Thyroid gland (tissue), 4 donors: ENCODE results near the gene HECTD2. TPM values are rescaled to one million over a fixed set of nuclear protein-coding genes. Genes with fewer than 3 reads are reported as not detected.

Source experiments
- DNase-seq, 2 donors: peaks; one replicate each; pipeline ENCODE4 v3.0.0-alpha.2; 2019
- H3K27ac ChIP-seq, 3 donors: fragments of 200-600 bp; sonication (generic); 1 replicate in 2 of 3; 2 replicates in 1 of 3; pipeline ENCODE4 v1.5.1; 2016 to 2019; ENCODE audit warnings: mild to moderate bottlenecking in 1 of 3, moderate library complexity in 1 of 3
- H3K27me3 ChIP-seq: fragments of 200-600 bp; sonication (generic); one replicate; pipeline ENCODE4 v1.5.1; 2019
- H3K36me3 ChIP-seq, 2 donors: fragments of 200-600 bp; sonication (generic); one replicate each; pipeline ENCODE4 v1.5.1; 2016 to 2019
- H3K4me1 ChIP-seq, 2 donors: fragments of 200-600 bp; sonication (generic); one replicate each; pipeline ENCODE4 v1.5.1; 2017 to 2019
- H3K4me3 ChIP-seq, 3 donors: fragments of 200-600 bp; sonication (generic); replicated peaks in 1 of 3; 1 replicate in 2 of 3; 2 replicates in 1 of 3; pipeline ENCODE4 v1.5.1; 2016; ENCODE audit warnings: mild to moderate bottlenecking in 1 of 3
- H3K9me3 ChIP-seq: fragments of 200-600 bp; sonication (generic); one replicate; pipeline ENCODE4 v1.5.1; 2017
- POLR2A ChIP-seq, 2 donors: fragments of 450-650 bp; IDR thresholded peaks; one replicate each; pipeline ENCODE4 v1.6.1; 2017; ENCODE audit warnings: antibody characterized with exemption in 2 of 2, mild to moderate bottlenecking in 2 of 2, moderate library complexity in 1 of 2
- WGBS, 2 donors: methylation state at CpG; one replicate each; pipeline ENCODE4 v1.1.5; 2017; 5-methylcytosine and 5-hydroxymethylcytosine counted together
- intact Hi-C: fragments of 100-400 bp; cut with DNase I; formaldehyde crosslinking; loops from one replicate; pipeline ENCODE4 v1.15.1; 2023
- small RNA-seq: library from RNA; depleted of rRNA; stranded (forward); fragments of <200 nt; gene quantifications from one replicate; pipeline ENCODE3, GENCODE V24; 2016
- total RNA-seq, 4 donors: library from RNA; depleted of rRNA; stranded (reverse); fragments of >200 nt; gene quantifications; one replicate each; pipeline ENCODE4 v1.2.3, GENCODE V29; 2016
- TF ChIP-seq, protein P1 (sequence below), 6 experiments: fragments of 200-600 bp in 3 of 6; fragments of 450-650 bp in 3 of 6; sonication (generic) in 3 of 6; IDR thresholded peaks; one replicate each; pipeline ENCODE4 v1.5.1; 2016 to 2019; ENCODE audit warnings: antibody characterized with exemption in 6 of 6, mild to moderate bottlenecking in 2 of 6, inconsistent platforms in 1 of 6, moderate library complexity in 1 of 6

Gene HECTD2
- total RNA-seq, 4 donors from 2014 or later: 16.0 to 25.2 (median 20.6) TPM

DNA sequence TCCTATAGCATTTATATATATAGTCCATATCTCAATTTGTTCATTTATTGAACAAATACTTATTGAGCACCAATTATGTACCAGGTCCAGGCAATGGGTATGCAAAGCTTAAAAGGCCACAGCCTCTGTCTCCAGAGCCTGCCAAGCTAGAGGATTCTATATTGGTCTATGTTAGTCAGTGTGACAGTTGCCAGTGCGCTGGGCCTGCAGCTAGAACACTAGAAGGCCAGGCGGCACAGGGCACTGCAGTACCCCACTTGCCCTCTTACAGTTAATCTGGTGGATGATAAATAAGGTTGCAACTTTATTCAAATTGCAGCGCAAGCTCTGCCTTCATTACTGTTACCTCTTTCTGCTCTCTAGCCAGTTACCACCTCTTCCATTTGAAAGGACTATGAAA, 153.9 kb downstream of the HECTD2 start:
- Histone ChIP-seq H3K4me1 (no peaks in the 10 kb centered on the region), H3K4me3 (no peak overlapping the region), H3K36me3 (no peaks in the 10 kb centered on the region), H3K27ac (no peak overlapping the region), H3K27me3 (no peaks in the 10 kb centered on the region), H3K9me3 (no peaks in the 10 kb centered on the region)
- intact Hi-C loops: no loop called here
- DNase-seq: no peak
- TF ChIP-seq POLR2A (IDR thresholded peaks at IDR 0.05): no peak
- TF ChIP-seq, protein P1, sequence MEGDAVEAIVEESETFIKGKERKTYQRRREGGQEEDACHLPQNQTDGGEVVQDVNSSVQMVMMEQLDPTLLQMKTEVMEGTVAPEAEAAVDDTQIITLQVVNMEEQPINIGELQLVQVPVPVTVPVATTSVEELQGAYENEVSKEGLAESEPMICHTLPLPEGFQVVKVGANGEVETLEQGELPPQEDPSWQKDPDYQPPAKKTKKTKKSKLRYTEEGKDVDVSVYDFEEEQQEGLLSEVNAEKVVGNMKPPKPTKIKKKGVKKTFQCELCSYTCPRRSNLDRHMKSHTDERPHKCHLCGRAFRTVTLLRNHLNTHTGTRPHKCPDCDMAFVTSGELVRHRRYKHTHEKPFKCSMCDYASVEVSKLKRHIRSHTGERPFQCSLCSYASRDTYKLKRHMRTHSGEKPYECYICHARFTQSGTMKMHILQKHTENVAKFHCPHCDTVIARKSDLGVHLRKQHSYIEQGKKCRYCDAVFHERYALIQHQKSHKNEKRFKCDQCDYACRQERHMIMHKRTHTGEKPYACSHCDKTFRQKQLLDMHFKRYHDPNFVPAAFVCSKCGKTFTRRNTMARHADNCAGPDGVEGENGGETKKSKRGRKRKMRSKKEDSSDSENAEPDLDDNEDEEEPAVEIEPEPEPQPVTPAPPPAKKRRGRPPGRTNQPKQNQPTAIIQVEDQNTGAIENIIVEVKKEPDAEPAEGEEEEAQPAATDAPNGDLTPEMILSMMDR (IDR thresholded peaks at IDR 0.05): no peak
- 89 to 96% methylated on average over 3 of the region's 3 CpGs for WGBS, 2 donors

Small RNAs within 50 kb of the gene (small RNA-seq; reads per million reads assigned to genes)
- gene AL161798.1 (not detected), gene RPS27P1 (not detected)

Other genes starting within 250 kb of the HECTD2 start
- 10 to 100 TPM; 47.8 to 63.7 (median 55.0) TPM for gene PCGF5, start 189.7 kb upstream of the HECTD2 start, total RNA-seq
- 1 to 10 TPM; 2.1 to 4.4 (median 2.7) TPM for gene PPP1R3C, start 222.7 kb downstream of the HECTD2 start, total RNA-seq